ENCODE measurements around the gene ZFP36.

Gene ZFP36

GRCh38 chr19:39384839-39385568 lies 21.6 kb upstream of the ZFP36 start:
- H3K4me3 ChIP-seq (ENCODE audit: low read depth, low read length), result no peak overlapping the region
- no peaks in the 10 kb centered on the region for H3K79me2 ChIP-seq
- H3K36me3 ChIP-seq (ENCODE audit: control insufficient read depth, insufficient read depth, low read length), result no peaks in the 10 kb centered on the region
- no peak overlapping the region for H3K4me2 ChIP-seq (ENCODE audit: low read length)
- peaks cover 5% of the 10 kb centered on the region for H3K4me1 ChIP-seq
- no peak overlapping the region for H3K9ac ChIP-seq
- no peak overlapping the region for H2AFZ ChIP-seq
- no peak for TF ChIP-seq CTCF (IDR thresholded peaks at IDR 0.05)
- no peak overlapping the region for H3K27ac ChIP-seq
- H3K9me3 ChIP-seq (ENCODE audit: control insufficient read depth, low read length), result no peaks in the 10 kb centered on the region
- H3K27me3 ChIP-seq (ENCODE audit: control insufficient read depth, insufficient read depth, low read length), result no peaks in the 10 kb centered on the region

GRCh38 chr19:39385629-39386411 lies 20.8 kb upstream of the ZFP36 start:
- no peak overlapping the region for H2AFZ ChIP-seq
- H3K9me3 ChIP-seq (ENCODE audit: control insufficient read depth, low read length), result no peaks in the 10 kb centered on the region
- peaks cover 8% of the 10 kb centered on the region for H3K4me1 ChIP-seq
- H3K4me3 ChIP-seq (ENCODE audit: low read depth, low read length), result no peak overlapping the region
- no peak for TF ChIP-seq CTCF (IDR thresholded peaks at IDR 0.05)
- H3K27me3 ChIP-seq (ENCODE audit: control insufficient read depth, insufficient read depth, low read length), result no peaks in the 10 kb centered on the region
- H3K36me3 ChIP-seq (ENCODE audit: control insufficient read depth, insufficient read depth, low read length), result no peaks in the 10 kb centered on the region
- no peaks in the 10 kb centered on the region for H3K79me2 ChIP-seq
- no peak overlapping the region for H3K4me2 ChIP-seq (ENCODE audit: low read length)
- no peak overlapping the region for H3K27ac ChIP-seq
- no peak overlapping the region for H3K9ac ChIP-seq

GRCh38 chr19:39386557-39386956 lies 20.1 kb upstream of the ZFP36 start:
- Histone ChIP-seq H3K27ac (no peak overlapping the region), H3K4me3 (ENCODE audit: low read depth, low read length) (no peak overlapping the region), H3K79me2 (peaks cover 3% of the 10 kb centered on the region), H2AFZ (no peak overlapping the region), H3K9me3 (ENCODE audit: control insufficient read depth, low read length) (no peaks in the 10 kb centered on the region), H3K4me2 (ENCODE audit: low read length) (no peak overlapping the region), H3K4me1 (peaks cover 8% of the 10 kb centered on the region), H3K27me3 (ENCODE audit: control insufficient read depth, insufficient read depth, low read length) (no peaks in the 10 kb centered on the region), H3K36me3 (ENCODE audit: control insufficient read depth, insufficient read depth, low read length) (no peaks in the 10 kb centered on the region), H3K9ac (no peak overlapping the region)
- no peak for TF ChIP-seq CTCF (IDR thresholded peaks at IDR 0.05)

DNA sequence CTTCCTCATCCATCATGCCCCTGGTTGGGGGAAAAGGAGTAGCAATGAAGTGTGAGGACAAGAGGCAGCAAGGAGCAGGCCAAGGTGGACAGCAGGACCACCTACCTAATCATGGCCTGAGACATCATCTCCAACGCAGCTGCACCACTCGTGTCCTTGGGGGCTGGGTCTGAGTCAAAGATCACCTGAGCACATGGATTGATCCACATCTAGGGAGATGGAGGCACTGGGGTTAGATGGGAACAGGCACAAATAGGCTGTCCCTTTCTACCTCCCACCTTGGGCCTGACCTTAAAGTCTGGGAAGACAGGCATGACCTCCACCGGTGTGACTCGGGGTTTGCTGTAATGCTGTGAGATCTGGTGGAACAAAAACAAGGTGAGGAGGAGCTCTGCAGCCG lies 18.0 kb upstream of the ZFP36 start:
- no peak for TF ChIP-seq CTCF (IDR thresholded peaks at IDR 0.05)
- Histone ChIP-seq H3K27me3 (ENCODE audit: control insufficient read depth, insufficient read depth, low read length) (no peaks in the 10 kb centered on the region), H2AFZ (no peak overlapping the region), H3K9me3 (ENCODE audit: control insufficient read depth, low read length) (no peaks in the 10 kb centered on the region), H3K4me1 (peaks cover 13% of the 10 kb centered on the region), H3K4me3 (ENCODE audit: low read depth, low read length) (no peak overlapping the region), H3K79me2 (peaks cover 14% of the 10 kb centered on the region), H3K27ac (no peak overlapping the region), H3K9ac (no peak overlapping the region), H3K4me2 (ENCODE audit: low read length) (no peak overlapping the region), H3K36me3 (ENCODE audit: control insufficient read depth, insufficient read depth, low read length) (no peaks in the 10 kb centered on the region)

Data from parathyroid adenoma (tissue), 2 donors.